AG10803 (cell line): ENCODE data around the gene CDA.

Experiments
- DNase-seq: peaks from one replicate; pipeline ENCODE4 v3.0.0; 2010; ENCODE audit warnings: low read depth
- H3K4me3 ChIP-seq: 2 replicates; pipeline ENCODE4 v1.5.1; 2011; ENCODE audit warnings: mild to moderate bottlenecking, low read length, control low read depth
- TF ChIP-seq, protein P1 (sequence below): conservative IDR thresholded peaks from 2 replicates; pipeline ENCODE4 v1.5.1; 2011; ENCODE audit warnings: mild to moderate bottlenecking, low read length, control low read depth, inconsistent platforms

Gene CDA

DNA sequence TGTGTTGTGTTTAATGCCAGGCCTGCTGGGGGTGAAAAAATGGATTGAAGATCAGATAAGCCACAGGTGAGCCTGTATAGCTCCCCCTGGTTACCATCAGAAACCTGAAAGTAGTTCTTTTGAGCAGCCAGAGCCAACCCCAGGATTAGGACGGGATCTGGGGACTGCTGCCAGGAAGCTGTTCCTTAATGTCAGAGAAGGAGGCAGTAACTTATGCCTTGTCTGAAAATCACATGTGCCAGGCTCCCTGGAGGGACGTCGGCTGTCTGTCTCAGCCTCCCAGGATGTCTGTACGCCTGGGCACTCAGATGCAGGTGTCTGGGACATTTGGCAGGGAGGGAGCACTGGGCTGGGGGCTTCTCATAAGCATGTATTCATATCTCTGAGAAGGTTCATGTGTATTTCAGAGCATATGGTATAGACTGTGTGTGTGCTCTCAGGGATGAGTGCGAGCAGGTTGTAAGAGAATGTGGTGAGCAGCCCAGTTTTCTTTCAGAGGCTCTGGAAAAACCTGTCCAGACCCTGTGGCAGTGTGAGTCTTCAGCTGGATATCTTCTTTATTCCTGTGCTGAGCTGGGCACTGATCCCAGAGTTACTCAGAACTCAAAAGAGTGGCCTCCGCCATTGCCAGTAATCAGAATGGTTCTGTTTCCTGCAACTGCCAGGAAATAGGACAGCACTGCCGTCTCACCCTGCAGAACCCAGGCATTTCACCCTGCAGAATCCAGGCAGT is 33.7 kb upstream of the CDA start:
- DNase-seq = no peak
- H3K4me3 ChIP-seq = no peak overlapping the region
- TF ChIP-seq, protein P1, sequence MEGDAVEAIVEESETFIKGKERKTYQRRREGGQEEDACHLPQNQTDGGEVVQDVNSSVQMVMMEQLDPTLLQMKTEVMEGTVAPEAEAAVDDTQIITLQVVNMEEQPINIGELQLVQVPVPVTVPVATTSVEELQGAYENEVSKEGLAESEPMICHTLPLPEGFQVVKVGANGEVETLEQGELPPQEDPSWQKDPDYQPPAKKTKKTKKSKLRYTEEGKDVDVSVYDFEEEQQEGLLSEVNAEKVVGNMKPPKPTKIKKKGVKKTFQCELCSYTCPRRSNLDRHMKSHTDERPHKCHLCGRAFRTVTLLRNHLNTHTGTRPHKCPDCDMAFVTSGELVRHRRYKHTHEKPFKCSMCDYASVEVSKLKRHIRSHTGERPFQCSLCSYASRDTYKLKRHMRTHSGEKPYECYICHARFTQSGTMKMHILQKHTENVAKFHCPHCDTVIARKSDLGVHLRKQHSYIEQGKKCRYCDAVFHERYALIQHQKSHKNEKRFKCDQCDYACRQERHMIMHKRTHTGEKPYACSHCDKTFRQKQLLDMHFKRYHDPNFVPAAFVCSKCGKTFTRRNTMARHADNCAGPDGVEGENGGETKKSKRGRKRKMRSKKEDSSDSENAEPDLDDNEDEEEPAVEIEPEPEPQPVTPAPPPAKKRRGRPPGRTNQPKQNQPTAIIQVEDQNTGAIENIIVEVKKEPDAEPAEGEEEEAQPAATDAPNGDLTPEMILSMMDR = no peak

DNA sequence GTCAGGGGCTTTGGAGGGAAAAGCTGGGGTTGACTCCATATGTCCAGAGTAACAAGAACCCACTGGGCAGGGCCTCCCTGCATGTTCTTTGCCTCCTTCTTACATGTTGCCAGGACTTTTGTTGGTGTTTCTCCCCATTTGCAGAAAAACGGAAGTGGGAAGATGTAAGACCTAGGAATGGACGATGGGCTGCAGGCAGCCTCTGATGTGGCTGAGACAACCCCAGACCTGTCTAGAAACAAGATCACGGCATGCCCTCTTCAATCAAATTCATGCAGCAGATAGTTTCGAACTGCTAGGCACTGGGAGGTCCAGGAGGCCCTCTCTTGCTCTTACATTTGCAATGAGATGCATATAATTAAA is 33.2 kb upstream of the CDA start:
- TF ChIP-seq, protein P1 = no peak
- DNase-seq = no peak
- H3K4me3 ChIP-seq = no peak overlapping the region

DNA sequence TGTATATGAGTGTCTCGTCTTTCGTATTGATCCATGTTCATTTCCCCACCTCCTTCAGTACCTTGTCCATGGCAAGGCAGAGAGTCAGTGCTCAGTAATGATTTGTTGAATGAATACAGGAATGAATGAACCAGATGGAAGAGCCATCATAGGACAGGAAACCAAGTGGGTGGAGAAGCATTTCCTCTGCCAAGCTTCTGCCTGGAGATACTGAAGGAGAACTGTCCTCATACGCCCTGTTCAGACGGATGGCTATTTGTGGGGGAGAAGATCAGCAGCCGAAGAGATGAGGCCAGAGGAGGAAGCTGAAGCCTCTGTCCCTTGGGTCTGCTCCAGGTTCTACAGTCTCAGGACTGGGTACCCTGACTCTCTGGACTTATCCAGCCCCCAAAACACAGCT is 30.7 kb upstream of the CDA start:
- DNase-seq = no peak
- H3K4me3 ChIP-seq = no peak overlapping the region
- TF ChIP-seq, protein P1 = no peak

GRCh38 chr1:20560966-20561365 is 27.9 kb upstream of the CDA start:
- no peak for DNase-seq
- TF ChIP-seq, protein P1 = no peak
- H3K4me3 ChIP-seq = no peak overlapping the region

DNA sequence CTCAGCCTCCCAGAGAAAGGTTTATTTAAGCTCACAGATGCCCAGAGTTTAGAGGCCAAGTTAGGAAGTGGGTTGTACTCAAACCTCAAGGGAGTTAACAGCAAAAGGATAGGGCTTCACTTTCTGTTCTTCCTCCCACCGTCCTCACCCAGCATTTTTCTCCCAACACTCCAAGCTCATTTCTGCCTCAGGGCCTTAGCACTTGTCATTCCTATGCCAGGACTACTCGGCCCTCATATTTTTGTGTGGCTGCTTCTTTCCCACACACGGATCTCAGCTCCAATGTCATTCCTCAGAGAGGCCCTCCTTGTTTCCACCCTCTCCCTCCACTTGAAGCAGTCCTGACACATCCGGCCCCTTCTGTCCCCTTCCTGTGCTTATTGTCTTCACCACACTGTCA is 23.7 kb upstream of the CDA start:
- H3K4me3 ChIP-seq = no peak overlapping the region
- no peak for DNase-seq
- TF ChIP-seq, protein P1 = no peak

DNA sequence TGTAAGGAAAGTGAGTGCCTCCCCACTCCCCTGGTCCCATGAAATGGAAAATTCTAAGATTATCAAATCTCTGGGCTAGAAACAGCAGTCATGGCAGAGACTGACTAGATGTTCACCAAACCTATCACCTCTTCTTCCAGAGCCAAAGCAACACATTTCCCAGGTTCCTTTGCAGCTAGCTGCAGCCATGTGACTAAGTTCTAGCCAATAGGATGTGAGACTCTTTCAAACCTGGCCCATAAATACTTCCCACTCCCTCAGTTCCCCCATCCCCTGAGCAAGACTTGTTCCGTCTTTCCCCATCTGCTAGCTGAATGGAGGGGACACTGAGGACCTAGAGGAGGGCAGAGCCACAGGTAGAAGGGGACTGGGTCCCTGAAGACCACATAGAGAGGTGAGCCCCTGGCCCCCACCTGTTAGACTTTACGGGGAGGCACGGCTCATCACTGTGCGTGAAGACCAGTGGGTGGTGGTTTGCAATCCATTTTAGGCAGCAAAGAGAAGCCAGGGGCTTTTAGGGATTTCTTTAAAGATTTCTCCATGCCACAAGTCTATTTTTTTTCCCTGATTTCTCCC is 19.3 kb upstream of the CDA start:
- H3K4me3 ChIP-seq = no peak overlapping the region
- no peak for DNase-seq
- TF ChIP-seq, protein P1 = no peak

GRCh38 chr1:20571427-20571826 is 17.5 kb upstream of the CDA start:
- H3K4me3 ChIP-seq = no peak overlapping the region
- TF ChIP-seq, protein P1 = no peak
- no peak for DNase-seq
